Measurements from ENCODE around the gene SPACA6.

SPACA6 gene

DNA sequence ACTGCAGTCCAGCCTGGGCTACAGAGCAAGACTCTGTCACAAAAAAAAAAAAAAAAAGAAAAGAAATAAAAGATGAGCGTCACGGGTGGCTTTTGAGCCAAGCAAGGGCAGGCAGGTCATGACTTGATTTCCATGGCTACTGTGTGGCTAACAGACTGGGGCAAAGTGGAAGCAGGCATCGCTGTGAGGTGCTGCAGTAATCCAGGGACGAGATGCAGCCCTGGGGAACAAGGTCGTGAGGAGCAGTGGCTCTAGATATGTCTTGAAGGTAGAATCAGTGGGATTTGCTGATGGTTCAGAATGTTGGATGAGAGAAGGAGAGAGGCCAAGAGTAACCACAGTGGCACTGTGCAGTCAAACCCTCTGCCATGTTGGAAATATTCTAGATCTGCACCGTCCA is 16.4 kb downstream of the SPACA6 start:
- DNase-seq (ENCODE audit: low spot score): no peak
- TF ChIP-seq, protein P1, sequence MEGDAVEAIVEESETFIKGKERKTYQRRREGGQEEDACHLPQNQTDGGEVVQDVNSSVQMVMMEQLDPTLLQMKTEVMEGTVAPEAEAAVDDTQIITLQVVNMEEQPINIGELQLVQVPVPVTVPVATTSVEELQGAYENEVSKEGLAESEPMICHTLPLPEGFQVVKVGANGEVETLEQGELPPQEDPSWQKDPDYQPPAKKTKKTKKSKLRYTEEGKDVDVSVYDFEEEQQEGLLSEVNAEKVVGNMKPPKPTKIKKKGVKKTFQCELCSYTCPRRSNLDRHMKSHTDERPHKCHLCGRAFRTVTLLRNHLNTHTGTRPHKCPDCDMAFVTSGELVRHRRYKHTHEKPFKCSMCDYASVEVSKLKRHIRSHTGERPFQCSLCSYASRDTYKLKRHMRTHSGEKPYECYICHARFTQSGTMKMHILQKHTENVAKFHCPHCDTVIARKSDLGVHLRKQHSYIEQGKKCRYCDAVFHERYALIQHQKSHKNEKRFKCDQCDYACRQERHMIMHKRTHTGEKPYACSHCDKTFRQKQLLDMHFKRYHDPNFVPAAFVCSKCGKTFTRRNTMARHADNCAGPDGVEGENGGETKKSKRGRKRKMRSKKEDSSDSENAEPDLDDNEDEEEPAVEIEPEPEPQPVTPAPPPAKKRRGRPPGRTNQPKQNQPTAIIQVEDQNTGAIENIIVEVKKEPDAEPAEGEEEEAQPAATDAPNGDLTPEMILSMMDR (IDR thresholded peaks at IDR 0.05; ENCODE audit: extremely low read depth, insufficient read depth, missing control alignments): no peak
- in situ Hi-C loops (cut with MboI; ENCODE audit: low pct_unique_long_range_greater_than_20kb, low sequenced_read_pairs, unreplicated experiment): no loop called here

GRCh38 chr19:51710163-51710562 is 17.0 kb downstream of the SPACA6 start:
- in situ Hi-C loops (cut with MboI; ENCODE audit: low pct_unique_long_range_greater_than_20kb, low sequenced_read_pairs, unreplicated experiment): no loop called here
- TF ChIP-seq, protein P1 (IDR thresholded peaks at IDR 0.05; ENCODE audit: extremely low read depth, insufficient read depth, missing control alignments): no peak
- no peak for DNase-seq (ENCODE audit: low spot score)

DNA sequence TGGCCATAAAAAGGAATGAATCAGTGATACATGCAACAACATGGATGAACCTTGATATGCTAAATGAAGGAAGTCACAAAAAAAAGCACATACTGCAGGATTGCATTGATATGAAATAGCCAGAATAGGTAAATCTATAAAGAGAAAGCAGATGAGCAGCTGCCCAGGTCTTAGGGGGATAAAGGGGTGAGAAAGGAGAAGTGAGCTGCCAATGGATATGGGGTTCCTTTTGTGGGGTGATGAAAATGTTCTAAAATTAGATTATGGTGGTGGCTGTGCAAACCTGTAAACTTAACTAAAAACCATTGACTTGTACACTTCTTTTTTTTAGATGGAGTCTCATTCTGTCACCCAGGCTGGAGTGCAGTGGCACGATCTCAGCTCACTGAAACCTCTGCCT is 18.6 kb downstream of the SPACA6 start:
- in situ Hi-C loops (cut with MboI; ENCODE audit: low pct_unique_long_range_greater_than_20kb, low sequenced_read_pairs, unreplicated experiment): no loop called here

GRCh38 chr19:51712461-51713081 is 19.4 kb downstream of the SPACA6 start:
- TF ChIP-seq, protein P1 (IDR thresholded peaks at IDR 0.05; ENCODE audit: extremely low read depth, insufficient read depth, missing control alignments): peak; percentile 65
- DNase-seq (ENCODE audit: low spot score): peak; percentile 76
- in situ Hi-C loops (cut with MboI; ENCODE audit: low pct_unique_long_range_greater_than_20kb, low sequenced_read_pairs, unreplicated experiment): no loop called here

More for the DNA sequence above, 18.6 kb downstream of the SPACA6 start:
- TF ChIP-seq, protein P1 (IDR thresholded peaks at IDR 0.05; ENCODE audit: extremely low read depth, insufficient read depth, missing control alignments): no peak
- DNase-seq (ENCODE audit: low spot score): no peak

DNA sequence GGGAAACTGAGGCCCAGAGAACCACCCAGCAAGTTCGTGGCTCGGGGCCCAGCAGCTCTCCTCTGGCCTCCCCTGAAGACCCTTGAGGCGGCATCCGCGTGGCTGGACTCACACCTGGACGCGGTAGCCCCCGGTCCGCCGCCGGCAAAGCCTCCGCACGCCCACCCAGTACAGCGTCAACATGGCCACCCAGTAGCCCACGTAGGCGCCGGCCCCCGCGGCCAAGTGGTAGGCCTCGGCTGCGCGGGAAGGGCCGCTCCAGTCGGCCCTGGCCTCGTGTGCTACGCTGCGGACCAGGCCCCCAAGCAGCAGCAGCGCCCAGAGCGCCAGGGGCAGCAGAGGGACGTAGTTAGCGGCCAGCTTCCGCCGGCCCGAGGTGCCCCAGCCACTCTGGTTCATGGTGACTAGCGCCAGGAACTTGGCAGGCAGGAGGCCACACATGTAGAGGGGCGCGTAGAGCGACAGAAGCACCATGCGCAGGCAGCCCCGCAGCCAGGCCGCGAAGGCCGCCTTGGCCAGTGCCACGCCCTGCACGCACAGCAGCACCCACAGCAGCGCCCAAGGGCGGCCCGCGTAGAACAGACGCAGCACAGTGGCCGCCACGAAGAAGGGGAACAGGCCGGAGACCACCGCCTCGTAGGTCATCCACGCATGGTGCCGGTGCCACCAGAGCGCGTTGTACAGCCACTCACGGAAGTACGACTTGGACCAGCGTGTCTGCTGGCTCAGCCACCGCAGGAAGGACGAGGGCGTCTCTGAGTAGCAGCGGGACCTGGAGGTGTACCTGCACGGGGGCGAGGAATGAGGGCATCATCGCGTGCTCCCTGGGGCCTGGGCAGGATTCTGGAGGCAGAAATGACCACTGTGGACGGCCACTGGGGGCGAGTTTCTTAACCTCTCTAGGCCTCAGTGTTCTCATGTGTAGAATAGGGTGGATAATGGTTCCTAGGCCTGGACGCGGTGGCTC is 20.5 kb downstream of the SPACA6 start:
- in situ Hi-C loops (cut with MboI; ENCODE audit: low pct_unique_long_range_greater_than_20kb, low sequenced_read_pairs, unreplicated experiment): no loop called here
- DNase-seq (ENCODE audit: low spot score): no peak
- TF ChIP-seq, protein P1 (IDR thresholded peaks at IDR 0.05; ENCODE audit: extremely low read depth, insufficient read depth, missing control alignments): no peak

- DNase-seq (ENCODE audit: low spot score): no peak
- in situ Hi-C loops (cut with MboI; ENCODE audit: low pct_unique_long_range_greater_than_20kb, low sequenced_read_pairs, unreplicated experiment): no loop called here
- TF ChIP-seq, protein P1 (IDR thresholded peaks at IDR 0.05; ENCODE audit: extremely low read depth, insufficient read depth, missing control alignments): no peak
These were observed 21.7 kb downstream of the SPACA6 start for GRCh38 chr19:51714848-51715247.
